K562 (cell line): ENCODE results near the gene LRP1B. TPM values are rescaled to one million over a fixed set of nuclear protein-coding genes. Genes with fewer than 3 reads are reported as not detected.

ENCODE experiments used
- BMI1 ChIP-seq: fragments of 150-350 bp; IDR thresholded peaks from 2 replicates; pipeline ENCODE4 v1.6.1; 2014; ENCODE audit warnings: low read length
- CHD4 ChIP-seq: fragments of 200-600 bp; sonication (generic); IDR thresholded peaks from 3 replicates; pipeline ENCODE4 v1.6.1; 2012; ENCODE audit warnings: low read depth, mild to moderate bottlenecking, mixed read lengths, low read length, inconsistent platforms; ENCODE audit not compliant: insufficient read depth, insufficient replicate concordance, poor library complexity, severe bottlenecking
- FIP1L1 ChIP-seq: fragments of 200-400 bp; formaldehyde crosslinking; IDR thresholded peaks from 2 replicates; pipeline ENCODE4 v1.6.1; 2018; ENCODE audit warnings: mild to moderate bottlenecking, low read depth, low read length; ENCODE audit not compliant: poor library complexity, severe bottlenecking
- MGA ChIP-seq: fragments of 450-650 bp; IDR thresholded peaks from 2 replicates; pipeline ENCODE4 v1.6.1; 2016; ENCODE audit warnings: mild to moderate bottlenecking, moderate library complexity
- POLR3A ChIP-seq: IDR thresholded peaks from 2 replicates; pipeline ENCODE4 v1.6.1; 2011; ENCODE audit warnings: borderline replicate concordance, mild to moderate bottlenecking, moderate library complexity; ENCODE audit not compliant: insufficient read length, insufficient read depth; ENCODE audit errors: extremely low read depth
- ZNF76 ChIP-seq: fragments of 250-450 bp; sonication (Bioruptor Pico); IDR thresholded peaks from 2 replicates; pipeline ENCODE4 v1.4.0; 2020; ENCODE audit warnings: mild to moderate bottlenecking, moderate library complexity, borderline replicate concordance
- polyA plus RNA-seq, 8 experiments: library from polyadenylated mRNA; depleted of rRNA in 4 of 8; stranded (reverse) in 5 of 8; unstranded in 3 of 8; fragments of >200 nt; fragmentation: Nextera tagmentation in 2 of 8; fragmentation: Illumina TruSeq in 1 of 8; extraction: Ambion mirVana in 2 of 8; extraction: Trizol in 1 of 8; gene quantifications; 2 replicates each; pipeline versions ENCODE4 v1.2.1 to v1.2.3, GENCODE V29; 2011 to 2014; ENCODE audit warnings: inconsistent platforms in 1 of 8, missing spikeins in 1 of 8
- total RNA-seq, 7 experiments: library from RNA; depleted of rRNA in 6 of 7; stranded (reverse); fragments of >200 nt in 6 of 7; fragmentation: Illumina TruSeq in 2 of 7; extraction: Trizol in 2 of 7; gene quantifications; 2 replicates each; pipeline versions ENCODE4 v1.2.1 to v1.2.3, GENCODE V29; 2011 to 2021; ENCODE audit warnings: low replicate concordance in 1 of 7

LRP1B gene
- total and polyA plus RNA-seq, 9 of the 15 experiments (the other 6 are each of a cell fraction or from before 2014, with no cell fraction given), result not detected

DNA sequence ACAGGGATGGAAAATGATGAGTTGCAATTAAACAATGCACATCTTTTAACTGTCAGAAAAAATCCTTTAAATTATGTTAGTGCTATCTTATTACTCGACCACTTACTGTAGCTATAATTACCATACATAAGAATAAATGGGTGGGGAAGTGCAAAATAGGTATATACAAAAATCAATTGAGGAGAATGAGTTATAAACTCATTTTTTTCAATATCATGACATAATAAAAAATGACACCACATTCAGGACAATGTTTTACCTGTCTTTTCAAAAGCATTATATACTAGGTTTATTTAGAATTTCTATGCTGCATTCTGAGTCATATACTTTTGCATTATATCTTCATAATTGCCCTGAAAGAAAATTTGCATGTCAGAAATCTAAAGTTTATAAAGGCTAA is 1533.6 kb downstream of the LRP1B start (continued):
- TF ChIP-seq MGA (no peak), CHD4 (no peak), POLR3A (no peak), FIP1L1 (no peak), BMI1 (no peak), ZNF76 (no peak)
